HepG2 (cell line): ENCODE results near the gene NEU4. TPM values are rescaled to one million over a fixed set of nuclear protein-coding genes. Genes with fewer than 3 reads are reported as not detected.

Source experiments
- AHDC1 ChIP-seq: sonication (generic); formaldehyde crosslinking; IDR thresholded peaks from 2 replicates; pipeline ENCODE4 v1.5.1; 2020; ENCODE audit warnings: mild to moderate bottlenecking, missing genetic modification reagents, borderline replicate concordance
- FUBP1 ChIP-seq: sonication (generic); formaldehyde crosslinking; IDR thresholded peaks from 2 replicates; pipeline ENCODE4 v1.5.1; 2020; ENCODE audit warnings: missing genetic modification reagents, mild to moderate bottlenecking, borderline replicate concordance
- SALL2 ChIP-seq: sonication (generic); formaldehyde crosslinking; IDR thresholded peaks from 2 replicates; pipeline ENCODE4 v1.8.1; 2023; ENCODE audit warnings: mild to moderate bottlenecking, missing genetic modification reagents, inconsistent platforms
- SP4 ChIP-seq: sonication (generic); formaldehyde crosslinking; IDR thresholded peaks from 2 replicates; pipeline ENCODE4 v1.8.1; 2023; ENCODE audit warnings: mild to moderate bottlenecking, missing genetic modification reagents
- ZBTB46 ChIP-seq: sonication (generic); formaldehyde crosslinking; IDR thresholded peaks from 2 replicates; pipeline ENCODE4 v1.4.0; 2020; ENCODE audit warnings: mild to moderate bottlenecking, missing genetic modification reagents, borderline replicate concordance
- ZFP36 ChIP-seq: fragments of 150-350 bp; IDR thresholded peaks from 2 replicates; pipeline ENCODE4 v1.6.1; 2018; ENCODE audit warnings: borderline replicate concordance, low read length, low read depth; ENCODE audit not compliant: partially characterized antibody
- ZFP36L1 ChIP-seq: sonication (generic); formaldehyde crosslinking; IDR thresholded peaks from 2 replicates; pipeline ENCODE4 v1.8.0; 2022; ENCODE audit warnings: mild to moderate bottlenecking, missing genetic modification reagents, moderate library complexity
- polyA plus RNA-seq, 8 experiments: library from polyadenylated mRNA; depleted of rRNA in 3 of 8; stranded (reverse) in 7 of 8; unstranded in 1 of 8; fragments of >200 nt; fragmentation: Illumina TruSeq in 4 of 8; extraction: Trizol in 4 of 8; gene quantifications; 2 replicates each; pipeline versions ENCODE4 v1.2.1 to v1.2.3, GENCODE V29; 2011 to 2016; ENCODE audit warnings: low read depth in 4 of 8, missing spikeins in 1 of 8, mixed read lengths in 1 of 8; ENCODE audit not compliant: insufficient read depth in 1 of 8
- total RNA-seq, 5 experiments: library from RNA; depleted of rRNA; stranded (reverse); fragments of >200 nt; fragmentation: Illumina TruSeq; extraction: Trizol; gene quantifications; 2 replicates each; pipeline ENCODE4 v1.2.3, GENCODE V29; 2016; ENCODE audit warnings: low read depth in 1 of 5
- TF ChIP-seq, protein P1 (sequence below), 2 experiments: sonication (generic) in 1 of 2; formaldehyde crosslinking in 1 of 2; IDR thresholded peaks; 2 replicates each; pipeline versions ENCODE4 v1.5.1 to v1.6.1; 2011 to 2020; ENCODE audit warnings: borderline replicate concordance in 1 of 2, low read depth in 1 of 2, low read length in 1 of 2, mild to moderate bottlenecking in 1 of 2, missing genetic modification reagents in 1 of 2, moderate library complexity in 1 of 2
- TF ChIP-seq, protein P2 (sequence below): sonication (generic); formaldehyde crosslinking; IDR thresholded peaks from 2 replicates; pipeline ENCODE4 v1.4.0; 2020; ENCODE audit warnings: missing genetic modification reagents, borderline replicate concordance

NEU4 gene
- total and polyA plus RNA-seq, 2 of the 13 experiments (the other 11 are each of a cell fraction or from before 2014, with no cell fraction given): 53.5 to 107 TPM

GRCh38 chr2:241818229-241818942 lies 9.4 kb downstream of the NEU4 start (continued):
- TF ChIP-seq SALL2 (CRISPR knock-in tag) (no peak), ZFP36 (no peak), ZBTB46 (CRISPR knock-in tag) (no peak), FUBP1 (CRISPR knock-in tag) (no peak), SP4 (CRISPR knock-in tag) (no peak), AHDC1 (CRISPR knock-in tag) (no peak), ZFP36L1 (no peak)
- TF ChIP-seq, protein P1, sequence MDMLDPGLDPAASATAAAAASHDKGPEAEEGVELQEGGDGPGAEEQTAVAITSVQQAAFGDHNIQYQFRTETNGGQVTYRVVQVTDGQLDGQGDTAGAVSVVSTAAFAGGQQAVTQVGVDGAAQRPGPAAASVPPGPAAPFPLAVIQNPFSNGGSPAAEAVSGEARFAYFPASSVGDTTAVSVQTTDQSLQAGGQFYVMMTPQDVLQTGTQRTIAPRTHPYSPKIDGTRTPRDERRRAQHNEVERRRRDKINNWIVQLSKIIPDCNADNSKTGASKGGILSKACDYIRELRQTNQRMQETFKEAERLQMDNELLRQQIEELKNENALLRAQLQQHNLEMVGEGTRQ (IDR thresholded peaks at IDR 0.05; ENCODE audit: low read depth, low read length): no peak
- TF ChIP-seq, protein P1 (CRISPR knock-in tag; IDR thresholded peaks at IDR 0.05; ENCODE audit: borderline replicate concordance): no peak
- TF ChIP-seq, protein P2, sequence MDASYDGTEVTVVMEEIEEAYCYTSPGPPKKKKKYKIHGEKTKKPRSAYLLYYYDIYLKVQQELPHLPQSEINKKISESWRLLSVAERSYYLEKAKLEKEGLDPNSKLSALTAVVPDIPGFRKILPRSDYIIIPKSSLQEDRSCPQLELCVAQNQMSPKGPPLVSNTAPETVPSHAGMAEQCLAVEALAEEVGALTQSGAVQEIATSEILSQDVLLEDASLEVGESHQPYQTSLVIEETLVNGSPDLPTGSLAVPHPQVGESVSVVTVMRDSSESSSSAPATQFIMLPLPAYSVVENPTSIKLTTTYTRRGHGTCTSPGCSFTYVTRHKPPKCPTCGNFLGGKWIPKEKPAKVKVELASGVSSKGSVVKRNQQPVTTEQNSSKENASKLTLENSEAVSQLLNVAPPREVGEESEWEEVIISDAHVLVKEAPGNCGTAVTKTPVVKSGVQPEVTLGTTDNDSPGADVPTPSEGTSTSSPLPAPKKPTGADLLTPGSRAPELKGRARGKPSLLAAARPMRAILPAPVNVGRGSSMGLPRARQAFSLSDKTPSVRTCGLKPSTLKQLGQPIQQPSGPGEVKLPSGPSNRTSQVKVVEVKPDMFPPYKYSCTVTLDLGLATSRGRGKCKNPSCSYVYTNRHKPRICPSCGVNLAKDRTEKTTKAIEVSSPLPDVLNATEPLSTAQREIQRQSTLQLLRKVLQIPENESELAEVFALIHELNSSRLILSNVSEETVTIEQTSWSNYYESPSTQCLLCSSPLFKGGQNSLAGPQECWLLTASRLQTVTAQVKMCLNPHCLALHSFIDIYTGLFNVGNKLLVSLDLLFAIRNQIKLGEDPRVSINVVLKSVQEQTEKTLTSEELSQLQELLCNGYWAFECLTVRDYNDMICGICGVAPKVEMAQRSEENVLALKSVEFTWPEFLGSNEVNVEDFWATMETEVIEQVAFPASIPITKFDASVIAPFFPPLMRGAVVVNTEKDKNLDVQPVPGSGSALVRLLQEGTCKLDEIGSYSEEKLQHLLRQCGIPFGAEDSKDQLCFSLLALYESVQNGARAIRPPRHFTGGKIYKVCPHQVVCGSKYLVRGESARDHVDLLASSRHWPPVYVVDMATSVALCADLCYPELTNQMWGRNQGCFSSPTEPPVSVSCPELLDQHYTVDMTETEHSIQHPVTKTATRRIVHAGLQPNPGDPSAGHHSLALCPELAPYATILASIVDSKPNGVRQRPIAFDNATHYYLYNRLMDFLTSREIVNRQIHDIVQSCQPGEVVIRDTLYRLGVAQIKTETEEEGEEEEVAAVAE (CRISPR knock-in tag): no peak
